Jurkat, Clone E6-1 (cell line): Measurements from ENCODE around the gene HCFC1R1.

Experiments
- DNase-seq: peaks from one replicate; pipeline ENCODE4 v3.0.0-alpha.2; 2011; ENCODE audit warnings: low read depth, low spot score
- H3K4me3 ChIP-seq: 2 replicates; pipeline ENCODE4 v1.5.1; 2011; ENCODE audit warnings: mild to moderate bottlenecking, low read length, control low read depth, moderate library complexity

HCFC1R1 gene

DNA sequence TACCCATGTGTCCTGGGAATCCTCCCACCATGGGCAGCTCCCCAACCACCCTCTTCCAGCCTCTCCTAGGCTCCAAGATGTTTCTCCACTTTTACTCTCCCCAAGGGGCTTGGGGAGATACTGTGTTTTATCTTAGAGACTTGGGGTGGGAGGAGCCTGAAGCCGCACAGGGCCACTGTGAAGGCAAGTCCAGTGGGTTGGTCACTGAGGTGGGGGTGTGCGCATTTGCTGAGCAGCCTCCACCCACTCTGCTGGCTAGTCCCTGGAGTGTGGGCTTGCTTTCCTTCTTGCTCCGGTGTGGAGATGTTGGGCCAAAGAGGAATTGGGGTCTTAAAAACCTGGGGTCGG lies 15.1 kb downstream of the HCFC1R1 start:
- DNase-seq, result no peak
- no peak overlapping the region for H3K4me3 ChIP-seq

DNA sequence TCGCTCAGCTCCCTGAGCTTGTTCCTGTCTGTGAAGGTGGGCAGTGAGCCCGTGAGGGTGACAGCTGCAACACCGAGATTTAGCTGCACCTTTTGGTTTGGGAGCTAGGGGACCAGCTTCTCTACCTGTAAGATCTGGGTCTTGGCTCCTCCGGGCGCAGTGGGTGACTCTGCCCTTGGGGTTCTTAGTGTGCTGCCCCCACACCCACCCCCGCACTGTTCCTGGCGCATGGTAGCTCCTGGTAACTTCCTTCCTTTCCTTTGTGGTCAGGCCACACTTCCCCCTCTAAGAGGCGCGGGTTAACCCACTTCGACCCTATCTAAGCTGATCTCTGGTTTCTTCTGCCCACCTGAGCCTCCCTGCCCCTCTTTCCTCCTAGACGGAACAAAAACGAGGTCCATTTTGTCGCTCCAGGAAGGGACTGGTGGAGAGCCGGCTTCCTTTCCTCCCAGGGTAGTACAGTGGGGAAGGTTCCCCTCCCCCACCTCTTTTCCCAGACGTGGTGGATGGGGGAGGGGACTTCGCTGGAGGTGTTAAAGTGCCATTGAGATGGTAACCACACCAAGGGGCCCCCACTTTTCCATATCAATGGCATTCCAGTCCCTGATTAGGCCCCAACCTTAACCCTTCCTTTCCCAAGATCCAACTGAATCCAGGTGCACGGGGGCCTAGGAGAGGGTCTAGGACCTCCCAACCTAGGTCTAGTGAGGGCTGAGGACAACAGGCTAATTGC lies 15.6 kb downstream of the HCFC1R1 start:
- peak; percentile 48 for DNase-seq
- no peak overlapping the region for H3K4me3 ChIP-seq

DNA sequence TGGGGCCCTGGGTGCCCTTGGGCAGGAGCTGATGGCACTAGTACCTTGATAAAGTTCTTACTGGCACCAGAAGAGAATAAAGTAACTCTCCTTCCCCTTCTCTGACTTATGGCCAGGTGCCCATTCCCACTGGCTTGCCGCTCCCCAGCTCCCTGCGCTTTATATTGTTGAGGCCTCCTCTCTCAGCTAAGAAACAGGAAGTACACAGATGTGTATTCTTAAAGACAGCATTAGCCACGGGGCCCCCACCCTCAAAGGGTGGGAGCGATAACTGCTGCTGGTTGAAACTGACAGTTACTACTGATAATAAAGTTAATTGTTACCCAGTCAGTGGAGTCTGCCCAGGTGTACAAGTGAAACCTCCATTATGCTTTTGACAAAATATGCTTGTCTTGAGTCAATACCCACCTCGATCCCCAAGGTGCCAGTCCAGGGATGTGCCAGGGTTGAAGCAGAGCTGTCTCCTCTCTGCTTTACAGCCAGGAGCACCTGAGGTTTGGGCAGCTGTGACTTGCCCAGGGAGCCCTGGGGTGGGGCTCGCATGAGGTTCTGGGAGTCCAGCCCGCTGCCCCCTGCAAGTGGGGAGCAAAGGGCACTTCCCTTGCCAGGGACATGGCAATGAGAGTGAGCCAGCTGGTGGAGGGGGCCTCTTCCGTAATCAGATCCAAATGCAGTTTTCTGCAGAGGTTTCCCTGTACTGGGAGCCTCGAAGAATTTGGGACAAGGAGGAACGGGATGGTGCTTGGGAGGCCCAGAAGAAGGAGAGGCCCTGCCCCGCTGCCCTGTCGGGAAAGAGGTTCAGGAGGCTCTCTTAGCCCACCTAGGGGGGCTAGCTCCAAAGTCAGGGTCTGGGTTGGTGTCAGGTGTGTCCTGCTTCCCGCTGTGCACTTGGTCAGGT lies 16.4 kb downstream of the HCFC1R1 start:
- no peak for DNase-seq
- H3K4me3 ChIP-seq, result no peak overlapping the region

DNA sequence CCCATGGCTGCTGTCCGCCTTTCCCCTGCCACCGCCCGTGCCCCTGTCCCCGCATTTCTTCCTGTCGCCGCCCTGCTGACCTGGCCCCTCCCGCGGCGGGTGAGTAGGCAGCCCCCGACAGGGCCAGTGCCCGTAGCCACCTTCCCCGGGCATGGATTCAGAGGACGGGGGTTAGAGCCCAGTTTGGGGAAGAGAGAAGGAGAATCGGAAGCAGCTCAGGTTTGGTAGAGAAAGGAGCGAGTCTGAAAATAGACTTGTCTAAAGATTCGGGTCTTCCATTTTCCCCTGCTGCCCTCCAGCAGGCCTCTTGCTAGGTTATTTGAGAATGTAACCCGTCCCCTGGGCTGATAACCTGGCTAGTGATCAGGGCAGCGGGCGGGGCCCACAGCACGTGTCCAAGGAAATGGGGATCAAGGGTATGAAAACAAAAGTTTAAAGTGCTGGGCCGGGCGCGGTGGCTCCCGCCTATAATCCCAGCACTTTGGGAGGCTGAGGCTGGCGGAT lies 18.9 kb downstream of the HCFC1R1 start:
- DNase-seq, result no peak
- no peak overlapping the region for H3K4me3 ChIP-seq

DNA sequence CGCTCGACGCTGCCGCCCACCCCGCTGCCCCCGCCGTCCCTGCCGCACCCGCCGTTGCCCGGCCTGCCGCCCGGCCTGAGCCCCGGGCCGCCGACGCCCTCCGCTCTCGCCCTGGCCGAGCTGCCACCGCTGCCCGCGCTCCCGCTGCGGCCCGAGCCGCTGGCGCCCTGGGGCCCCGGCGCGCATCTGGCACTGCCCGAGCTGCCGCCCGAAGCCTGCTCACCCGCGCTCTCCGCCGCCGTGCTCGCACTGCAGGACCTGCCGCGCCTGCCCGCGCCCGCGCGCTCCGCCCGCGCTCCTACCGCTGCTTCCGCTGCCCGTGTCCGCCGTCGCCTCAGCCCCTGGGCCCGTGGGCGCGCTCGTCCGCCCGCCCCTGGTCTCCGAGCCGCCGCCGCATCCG lies 19.4 kb downstream of the HCFC1R1 start:
- no peak for DNase-seq
- H3K4me3 ChIP-seq, result no peak overlapping the region

DNA sequence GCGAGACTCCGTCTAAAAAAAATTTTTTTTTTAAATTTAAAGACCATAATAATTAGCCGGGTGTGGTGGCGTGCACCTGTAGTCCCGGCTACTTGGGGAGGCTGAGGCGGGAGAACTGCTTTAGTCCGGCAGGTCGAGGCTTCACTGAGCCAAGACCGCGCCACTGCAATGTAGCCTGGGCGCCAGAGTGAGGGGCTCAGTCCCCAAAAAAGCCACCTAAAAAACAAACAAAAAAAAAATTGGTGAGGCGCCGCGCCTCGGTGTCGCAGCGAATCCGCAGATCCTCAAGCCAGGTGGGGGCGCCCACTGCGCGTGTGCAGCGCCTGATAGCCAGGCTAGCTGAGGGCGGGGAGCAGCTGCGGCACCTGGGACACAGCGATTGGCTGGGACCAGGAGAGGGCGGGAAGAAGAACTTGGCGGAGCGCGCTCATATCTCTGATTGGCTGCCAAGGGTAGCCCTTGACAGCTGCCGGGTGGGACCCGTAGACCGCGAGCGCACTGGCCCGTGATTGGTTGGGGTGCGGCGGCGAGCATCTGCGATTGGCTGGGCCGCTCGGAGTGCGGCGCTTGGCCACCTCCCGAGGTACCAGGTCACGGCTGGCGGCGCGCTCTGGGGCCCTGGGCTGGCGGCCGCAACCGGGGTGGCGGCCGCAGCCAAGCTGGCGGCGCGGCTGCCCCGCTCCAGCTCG lies 20.0 kb downstream of the HCFC1R1 start:
- no peak overlapping the region for H3K4me3 ChIP-seq
- peak; percentile 99 for DNase-seq

DNA sequence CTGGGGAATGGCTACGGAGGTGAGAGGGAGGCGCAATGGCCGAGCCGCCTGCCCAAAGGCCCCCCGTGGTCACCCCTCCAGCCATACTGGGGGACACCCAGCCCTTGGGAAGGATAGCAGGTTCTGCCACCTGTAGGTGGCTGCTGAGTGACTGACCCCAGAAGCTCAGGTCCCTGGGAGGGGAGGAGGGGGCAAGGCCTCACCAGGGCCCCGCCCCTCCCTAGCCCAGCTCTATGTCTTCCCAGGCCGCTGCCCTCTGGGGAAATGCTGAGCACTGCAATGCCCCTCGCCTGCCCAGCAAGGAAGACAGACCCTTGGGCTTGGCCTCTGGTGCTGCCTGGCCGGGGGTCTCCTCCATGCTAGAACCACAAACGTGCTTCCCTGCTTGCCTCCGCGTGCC lies 22.4 kb downstream of the HCFC1R1 start:
- DNase-seq, result no peak

DNA sequence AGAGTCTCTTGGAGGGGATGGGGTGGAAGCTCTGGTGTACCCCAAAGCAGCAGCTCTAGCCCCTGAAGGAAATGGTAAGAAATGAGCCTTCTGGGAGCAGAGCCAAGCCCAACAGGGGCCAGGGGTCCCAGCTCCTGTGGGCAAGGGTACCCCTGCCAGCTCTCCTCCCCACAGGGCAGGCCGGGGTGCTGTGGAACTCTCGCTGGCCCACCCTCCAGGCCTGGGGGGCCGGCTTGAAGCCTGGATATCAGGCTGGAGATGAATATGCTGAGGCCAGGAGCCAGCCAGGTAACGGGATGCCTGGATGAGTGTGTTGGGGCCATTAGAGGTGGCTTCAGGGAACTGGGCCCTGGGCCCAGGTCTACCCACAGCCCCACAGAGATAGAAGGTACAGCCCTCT lies 23.2 kb downstream of the HCFC1R1 start:
- H3K4me3 ChIP-seq, result no peak overlapping the region
- no peak for DNase-seq

More for the DNA sequence above, 22.4 kb downstream of the HCFC1R1 start:
- no peak overlapping the region for H3K4me3 ChIP-seq

DNA sequence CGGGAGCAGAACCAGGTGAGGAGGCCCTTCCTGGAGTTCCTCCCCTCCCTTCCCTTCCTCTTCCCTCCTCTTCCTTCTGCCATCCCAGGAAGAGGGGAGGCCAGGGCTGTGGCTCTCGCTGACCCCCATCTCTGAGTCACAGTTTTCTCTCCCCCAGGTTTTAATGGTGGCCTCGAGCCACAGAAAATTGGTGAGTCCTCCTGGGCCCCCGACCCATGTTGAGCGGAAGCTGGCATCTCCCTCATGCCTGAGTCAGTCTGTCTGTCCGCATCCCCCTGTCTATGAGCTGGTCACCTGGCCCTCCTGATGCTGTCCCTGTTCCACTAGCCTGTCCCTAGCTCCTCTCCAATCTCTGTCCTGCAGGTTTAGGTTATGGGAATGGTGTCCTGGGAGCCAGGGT lies 23.8 kb downstream of the HCFC1R1 start:
- H3K4me3 ChIP-seq, result no peak overlapping the region
- no peak for DNase-seq

DNA sequence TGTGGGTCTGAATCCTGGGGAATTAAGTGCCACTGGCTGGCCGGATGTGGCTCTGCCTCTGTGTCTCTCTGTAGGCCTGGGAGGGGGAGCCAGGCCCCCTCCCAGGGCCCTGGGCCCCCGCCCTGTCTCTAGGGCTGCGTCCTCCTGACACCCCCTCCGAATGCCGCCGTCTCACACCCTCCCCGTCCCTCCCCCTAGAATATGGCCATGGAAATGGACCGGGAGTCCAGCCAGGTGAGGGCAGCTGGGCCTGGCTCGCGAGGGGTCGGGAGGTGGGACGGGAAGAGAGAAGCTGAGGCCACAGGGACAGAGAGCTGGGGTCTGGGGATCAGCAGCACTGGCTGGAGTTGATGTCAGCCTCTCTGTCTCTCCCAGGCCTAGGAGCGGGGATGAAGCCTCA lies 27.4 kb downstream of the HCFC1R1 start:
- H3K4me3 ChIP-seq, result no peak overlapping the region
- no peak for DNase-seq

DNA sequence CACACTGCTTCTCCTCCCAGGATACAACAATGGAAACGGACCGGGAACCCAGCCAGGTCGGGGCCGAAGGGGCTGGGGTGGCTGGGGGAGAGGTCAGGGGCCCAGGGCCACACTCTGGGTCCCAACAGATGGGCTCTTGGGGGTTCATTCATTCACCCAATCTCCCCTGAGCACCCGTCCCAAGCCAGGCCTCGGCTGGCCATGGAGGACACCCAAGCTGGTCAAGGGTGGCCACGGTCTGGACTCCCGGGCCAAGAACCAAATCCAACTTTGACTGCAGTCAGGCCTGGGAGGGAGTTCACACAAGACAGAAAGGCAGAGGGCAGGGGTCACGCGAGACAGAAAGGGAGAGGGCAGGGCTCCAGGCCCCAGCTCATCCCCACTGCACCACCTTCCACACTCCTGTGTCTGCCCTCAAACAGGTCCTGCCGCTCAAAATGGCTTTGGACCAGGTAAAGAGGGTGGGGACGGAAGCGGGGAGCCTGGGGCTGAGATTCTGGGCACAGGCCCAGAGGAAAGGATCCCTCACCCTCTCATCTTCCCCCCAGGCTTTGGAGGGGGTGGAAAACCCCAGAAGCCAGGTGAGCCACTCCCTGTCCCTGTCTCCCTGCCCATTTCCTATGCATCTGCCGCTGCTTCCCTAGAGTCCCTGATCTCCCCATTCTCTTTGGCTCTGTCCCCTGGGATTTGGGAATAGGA lies 31.2 kb downstream of the HCFC1R1 start:
- H3K4me3 ChIP-seq, result no peak overlapping the region
- no peak for DNase-seq

DNA sequence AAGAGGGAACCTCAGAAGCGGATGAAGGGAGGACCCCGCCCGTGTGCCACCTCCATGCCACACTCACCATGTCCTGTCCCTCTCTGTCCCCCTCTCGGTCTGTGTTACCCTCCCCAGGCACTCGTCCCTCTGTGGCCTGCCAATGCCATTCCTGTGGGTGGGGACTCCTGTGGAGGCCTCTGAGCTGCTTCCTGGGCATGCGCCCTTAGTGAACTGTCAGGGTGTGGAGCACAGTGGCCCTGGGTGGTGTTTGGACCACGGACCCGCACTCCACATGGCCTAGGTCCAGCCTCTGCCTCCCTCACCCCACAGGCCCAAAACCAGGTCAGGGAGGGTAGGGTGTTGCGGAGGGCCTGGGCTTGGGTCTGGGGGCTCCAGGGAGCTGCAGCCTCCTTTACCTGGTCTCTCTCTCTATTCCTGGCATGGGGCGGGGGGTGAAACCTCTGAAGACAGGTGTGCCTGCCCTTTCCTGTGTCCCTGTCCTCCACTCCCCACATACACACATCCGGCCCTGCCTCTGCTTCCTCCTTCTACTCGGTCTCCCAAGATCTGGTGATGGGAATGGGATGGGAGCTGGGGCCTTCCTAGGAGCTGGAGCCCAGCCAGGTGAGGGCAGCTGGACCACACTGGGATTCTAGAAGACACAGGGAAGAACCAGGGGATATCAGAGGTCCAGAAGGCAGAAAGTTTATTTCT lies 32.0 kb downstream of the HCFC1R1 start:
- no peak for DNase-seq

DNA sequence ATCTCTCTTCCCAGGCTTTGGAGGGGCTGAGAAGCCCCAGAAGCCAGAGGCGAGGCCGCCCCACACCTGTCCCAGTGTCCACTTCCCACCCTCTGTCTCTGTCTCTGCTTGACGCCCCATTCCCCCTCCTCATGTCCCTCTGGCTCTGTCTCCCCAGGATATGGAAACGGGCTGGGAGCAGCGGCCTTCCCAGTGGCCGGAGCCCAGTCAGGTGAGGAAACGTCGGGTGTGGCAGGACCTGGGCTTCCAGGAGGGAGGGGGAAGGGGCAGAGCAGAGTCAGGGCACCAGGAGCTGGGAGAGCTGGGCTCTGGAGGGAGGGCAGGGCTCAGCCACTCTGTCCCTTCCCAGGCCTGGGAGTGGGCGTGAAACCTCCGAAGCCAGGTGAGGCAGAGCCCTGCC lies 32.9 kb downstream of the HCFC1R1 start:
- no peak for DNase-seq
- no peak overlapping the region for H3K4me3 ChIP-seq

More for the DNA sequence above, 32.0 kb downstream of the HCFC1R1 start:
- H3K4me3 ChIP-seq, result no peak overlapping the region

DNA sequence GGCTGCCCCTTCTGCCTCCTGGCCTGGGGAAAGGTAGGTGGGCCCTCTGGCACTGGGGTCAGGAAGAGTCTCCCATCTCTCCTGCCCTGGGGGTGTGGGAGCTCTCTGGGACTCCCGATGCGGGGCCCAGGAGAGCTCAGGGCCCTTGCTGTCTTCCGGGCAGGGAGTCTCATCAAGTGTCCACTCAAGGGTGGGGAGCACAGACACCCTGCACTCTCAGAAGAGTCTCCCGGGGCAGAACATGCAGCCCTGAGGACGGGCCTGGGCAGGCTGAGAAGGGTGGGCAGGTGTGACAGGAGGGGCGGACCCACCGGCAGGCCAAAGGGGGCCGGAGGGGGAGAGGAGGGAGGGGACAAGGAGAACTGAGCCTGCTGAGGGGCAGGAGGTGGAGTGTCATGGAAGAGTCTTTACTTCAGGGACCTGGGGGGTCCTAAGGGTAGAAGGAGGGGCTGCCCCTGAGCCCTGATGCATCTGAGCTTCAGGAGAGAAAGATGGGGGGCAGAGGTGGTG lies 35.1 kb downstream of the HCFC1R1 start:
- no peak for DNase-seq
- H3K4me3 ChIP-seq, result no peak overlapping the region

DNA sequence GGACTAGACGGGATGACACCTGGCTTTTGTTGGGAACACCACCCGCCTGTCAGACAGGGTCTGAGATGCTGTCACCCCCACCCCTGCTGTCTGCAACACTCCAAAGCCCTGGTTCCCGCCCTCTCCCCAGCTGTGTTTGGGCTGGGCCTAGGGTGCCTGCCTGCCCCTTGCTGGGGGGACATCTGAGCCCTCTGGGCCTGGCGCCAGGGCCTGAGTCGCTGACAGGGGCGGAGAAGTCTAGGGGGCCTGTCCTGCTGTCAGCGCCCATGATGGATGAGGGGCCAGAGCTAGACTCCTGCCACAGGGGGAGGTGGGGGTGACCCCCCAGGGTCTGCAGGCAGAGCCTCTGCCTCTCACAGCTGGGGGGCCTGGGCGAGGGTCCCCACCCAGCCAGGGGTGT lies 35.9 kb downstream of the HCFC1R1 start:
- DNase-seq, result no peak

DNA sequence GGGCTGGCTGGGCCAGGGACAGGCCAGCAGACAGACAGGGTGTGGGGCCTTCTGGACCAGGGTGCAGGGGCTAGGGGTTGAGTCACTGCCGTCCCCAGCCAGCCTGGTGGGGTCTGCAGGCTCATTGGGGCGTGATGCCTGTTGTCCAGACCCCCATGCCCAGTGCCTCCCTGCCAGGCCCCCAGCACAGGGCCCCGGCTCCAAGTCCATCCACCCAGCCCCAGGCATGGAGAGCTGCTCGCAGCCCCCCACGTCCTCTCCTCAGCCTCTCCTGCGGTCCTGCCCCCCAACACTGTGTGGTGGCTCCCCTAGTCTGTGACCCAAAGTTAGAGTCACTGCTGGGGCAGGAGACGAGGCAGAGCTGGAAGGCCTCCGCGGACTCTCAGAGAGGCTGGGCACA lies 36.5 kb downstream of the HCFC1R1 start:
- no peak overlapping the region for H3K4me3 ChIP-seq
- no peak for DNase-seq

More for the DNA sequence above, 35.9 kb downstream of the HCFC1R1 start:
- H3K4me3 ChIP-seq, result no peak overlapping the region

DNA sequence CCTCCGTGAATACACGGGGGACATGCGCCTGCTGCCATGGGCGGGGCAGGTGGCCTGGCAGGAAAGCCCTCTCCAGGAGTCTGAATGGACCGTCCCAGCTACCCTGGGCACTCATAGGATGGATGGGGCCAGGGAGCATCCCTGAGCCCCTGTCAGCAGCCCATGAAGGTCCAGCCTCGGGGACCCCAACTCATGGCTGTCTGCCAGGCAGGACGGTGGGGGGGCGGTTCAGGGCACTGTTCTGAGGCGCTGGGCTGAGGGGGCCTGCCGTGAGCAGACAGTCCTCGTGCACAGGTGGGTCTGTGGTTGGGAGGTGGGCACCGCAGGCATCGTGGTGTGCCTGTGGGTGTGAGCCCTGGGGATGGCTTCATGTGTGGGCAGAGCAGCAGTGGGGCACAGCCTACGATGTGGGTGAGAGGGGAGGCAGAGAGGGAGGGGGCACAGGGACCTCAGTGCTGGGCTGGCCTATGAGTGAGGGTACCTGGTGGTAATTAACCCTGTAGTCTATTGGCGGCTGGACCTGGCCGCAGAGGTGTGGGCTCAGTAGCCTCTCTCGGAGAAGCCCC lies 37.0 kb downstream of the HCFC1R1 start:
- no peak overlapping the region for H3K4me3 ChIP-seq
- DNase-seq, result no peak

DNA sequence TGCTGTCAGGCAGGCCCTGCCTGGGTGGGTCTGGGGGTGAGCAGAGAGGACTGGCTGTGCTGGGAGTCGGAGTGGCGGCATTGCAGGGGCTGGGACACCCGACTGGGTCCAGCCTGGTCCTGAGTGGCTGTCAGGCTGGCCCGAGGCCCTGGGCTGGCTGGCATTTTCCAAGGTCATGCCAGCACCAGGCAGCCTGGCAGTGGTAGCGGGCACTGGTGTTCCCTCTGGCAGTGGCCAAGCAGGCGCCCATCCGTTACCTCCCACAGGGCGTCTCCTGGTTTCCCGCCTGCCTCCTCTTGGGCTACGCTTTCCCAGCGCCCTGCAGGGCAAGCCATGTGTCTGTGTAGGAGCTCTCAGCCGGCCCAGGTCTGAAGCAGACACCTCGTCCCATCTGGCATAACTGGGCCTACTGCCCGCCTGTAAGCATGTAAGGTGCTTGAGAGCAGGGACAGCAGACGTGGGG lies 37.8 kb downstream of the HCFC1R1 start:
- no peak for DNase-seq
- H3K4me3 ChIP-seq, result no peak overlapping the region
